HEK293 (cell line): Measurements from ENCODE around the gene DGKG.

Experiments used
- CTCF ChIA-PET: fragments of 350-600 bp; formaldehyde crosslinking; extraction: SDS; loops from one replicate; lab custom pipeline; 2021; ENCODE audit warnings: antibody characterized with exemption; lab: Yijun Ruan, JAX
- POLR2A ChIA-PET: fragments of 300-600 bp; formaldehyde crosslinking; extraction: SDS; loops from one replicate; lab custom pipeline; 2020; ENCODE audit warnings: antibody characterized with exemption, inconsistent platforms; lab: Yijun Ruan, JAX
- H3K27ac ChIP-seq: fragments of 200-500 bp; sonication (Bioruptor generic); 2 replicates; pipeline ENCODE4 v1.5.1; 2014; ENCODE audit warnings: low read depth, low read length, control low read depth, inconsistent platforms; ENCODE audit errors: extremely low read depth
- H3K36me3 ChIP-seq, 2 experiments: fragments of 200-500 bp in 1 of 2; sonication (Bioruptor generic) in 1 of 2; 1 replicate in 1 of 2; 2 replicates in 1 of 2; pipeline ENCODE4 v1.5.1; 2014 to 2017; ENCODE audit warnings: inconsistent platforms in 2 of 2, low read length in 2 of 2; ENCODE audit not compliant: control insufficient read depth in 2 of 2, insufficient read depth in 1 of 2
- H3K4me1 ChIP-seq: fragments of 200-500 bp; sonication (Bioruptor generic); 2 replicates; pipeline ENCODE4 v1.5.1; 2014; ENCODE audit warnings: mild to moderate bottlenecking, low read length, inconsistent platforms; ENCODE audit not compliant: control insufficient read depth, insufficient read depth
- H3K4me3 ChIP-seq: 2 replicates; pipeline ENCODE4 v1.5.1; 2011; ENCODE audit warnings: low read depth, mild to moderate bottlenecking, control low read depth, low read length, moderate library complexity
- H3K9me3 ChIP-seq: fragments of 200-500 bp; sonication (Bioruptor generic); 2 replicates; pipeline ENCODE4 v1.5.1; 2014; ENCODE audit warnings: low read depth, low read length, inconsistent platforms; ENCODE audit not compliant: control insufficient read depth, insufficient read depth
- BCL11A ChIP-seq: fragments of 450-650 bp; formaldehyde crosslinking; IDR thresholded peaks from 2 replicates; pipeline ENCODE4 v1.5.1; 2016; ENCODE audit warnings: low read depth, missing biosample characterization, missing genetic modification characterization
- KLF7 ChIP-seq: fragments of 450-650 bp; formaldehyde crosslinking; IDR thresholded peaks from 2 replicates; pipeline ENCODE4 v1.5.1; 2016; ENCODE audit warnings: missing biosample characterization, missing genetic modification characterization, borderline replicate concordance
- MZF1 ChIP-seq: fragments of 450-650 bp; formaldehyde crosslinking; IDR thresholded peaks from 2 replicates; pipeline ENCODE4 v1.5.1; 2017; ENCODE audit warnings: missing biosample characterization, missing genetic modification characterization, borderline replicate concordance
- PRDM1 ChIP-seq: fragments of 450-650 bp; formaldehyde crosslinking; IDR thresholded peaks from 2 replicates; pipeline ENCODE4; 2016; ENCODE audit warnings: missing biosample characterization, missing genetic modification characterization
- TRIM28 ChIP-seq: IDR thresholded peaks from 2 replicates; pipeline ENCODE4 v1.6.1; 2011; ENCODE audit warnings: low read length, control low read depth, borderline replicate concordance
- ZFP69B ChIP-seq: fragments of 450-650 bp; formaldehyde crosslinking; IDR thresholded peaks from 2 replicates; pipeline ENCODE4 v1.5.1; 2016; ENCODE audit warnings: missing biosample characterization, missing genetic modification characterization
- ZNF138 ChIP-seq: fragments of 450-650 bp; formaldehyde crosslinking; IDR thresholded peaks from 2 replicates; pipeline ENCODE4 v1.5.1; 2016; ENCODE audit warnings: missing biosample characterization, missing genetic modification characterization, borderline replicate concordance
- ZNF175 ChIP-seq: fragments of 450-650 bp; formaldehyde crosslinking; IDR thresholded peaks from 2 replicates; pipeline ENCODE4 v1.5.1; 2016; ENCODE audit warnings: missing biosample characterization, missing genetic modification characterization
- ZNF19 ChIP-seq: fragments of 450-650 bp; formaldehyde crosslinking; IDR thresholded peaks from 2 replicates; pipeline ENCODE4; 2016; ENCODE audit warnings: missing biosample characterization, missing genetic modification characterization, low read depth
- ZNF239 ChIP-seq: fragments of 450-650 bp; formaldehyde crosslinking; IDR thresholded peaks from 2 replicates; pipeline ENCODE4 v1.5.1; 2016; ENCODE audit warnings: missing biosample characterization, missing genetic modification characterization
- ZNF571 ChIP-seq: fragments of 450-650 bp; formaldehyde crosslinking; IDR thresholded peaks from 2 replicates; pipeline ENCODE4 v1.5.0; 2017; ENCODE audit warnings: missing biosample characterization, missing genetic modification characterization
- ZNF596 ChIP-seq: fragments of 450-650 bp; IDR thresholded peaks from 2 replicates; pipeline ENCODE4 v1.5.0; 2018; ENCODE audit warnings: missing biosample characterization, mild to moderate bottlenecking, missing genetic modification characterization, moderate library complexity
- TF ChIP-seq, protein P1 (sequence below): fragments of 450-650 bp; formaldehyde crosslinking; conservative IDR thresholded peaks from 2 replicates; pipeline ENCODE4 v1.5.1; 2016; ENCODE audit warnings: low read depth, missing biosample characterization, missing genetic modification characterization
- TF ChIP-seq, protein P2 (sequence below): fragments of 450-650 bp; formaldehyde crosslinking; IDR thresholded peaks from 2 replicates; pipeline ENCODE4 v1.5.1; 2016; ENCODE audit warnings: missing biosample characterization, missing genetic modification characterization, borderline replicate concordance
- TF ChIP-seq, protein P3 (sequence below): fragments of 450-650 bp; formaldehyde crosslinking; IDR thresholded peaks from 2 replicates; pipeline ENCODE4 v1.5.1; 2016; ENCODE audit warnings: missing biosample characterization, missing genetic modification characterization
- TF ChIP-seq, protein P4 (sequence below): fragments of 450-650 bp; formaldehyde crosslinking; IDR thresholded peaks from 2 replicates; pipeline ENCODE4 v1.5.1; 2016; ENCODE audit warnings: missing biosample characterization, missing genetic modification characterization, borderline replicate concordance
- TF ChIP-seq, protein P5 (sequence below): sonication (generic); formaldehyde crosslinking; IDR thresholded peaks from 2 replicates; pipeline ENCODE4 v1.8.1; 2022; ENCODE audit warnings: mild to moderate bottlenecking, moderate library complexity, missing genetic modification reagents
- TF ChIP-seq, protein P6 (sequence below): fragments of 450-650 bp; formaldehyde crosslinking; IDR thresholded peaks from 2 replicates; pipeline ENCODE4 v1.5.1; 2016; ENCODE audit warnings: missing biosample characterization, missing genetic modification characterization

The DGKG gene

DNA sequence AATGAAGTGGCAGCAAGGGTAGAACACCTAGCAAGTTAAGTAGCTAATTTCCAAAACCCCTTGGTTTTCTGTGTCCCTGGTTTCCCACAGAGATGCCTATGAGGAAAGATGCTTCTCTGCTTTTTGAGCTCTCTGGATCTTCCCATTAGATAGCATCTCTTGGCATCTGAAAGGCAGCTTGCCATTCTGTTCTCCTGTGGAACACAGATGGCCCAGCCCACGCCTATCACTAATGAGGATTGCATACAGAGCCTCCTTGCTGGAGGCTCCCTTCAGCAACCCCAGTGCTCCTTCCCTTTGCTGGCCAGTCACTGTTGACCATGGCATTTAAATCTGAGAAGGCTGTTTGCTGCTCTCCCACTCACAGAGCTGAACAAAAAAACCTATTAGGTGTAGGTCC, 218.8 kb downstream of the DGKG start (continued):
- TF ChIP-seq, protein P1, sequence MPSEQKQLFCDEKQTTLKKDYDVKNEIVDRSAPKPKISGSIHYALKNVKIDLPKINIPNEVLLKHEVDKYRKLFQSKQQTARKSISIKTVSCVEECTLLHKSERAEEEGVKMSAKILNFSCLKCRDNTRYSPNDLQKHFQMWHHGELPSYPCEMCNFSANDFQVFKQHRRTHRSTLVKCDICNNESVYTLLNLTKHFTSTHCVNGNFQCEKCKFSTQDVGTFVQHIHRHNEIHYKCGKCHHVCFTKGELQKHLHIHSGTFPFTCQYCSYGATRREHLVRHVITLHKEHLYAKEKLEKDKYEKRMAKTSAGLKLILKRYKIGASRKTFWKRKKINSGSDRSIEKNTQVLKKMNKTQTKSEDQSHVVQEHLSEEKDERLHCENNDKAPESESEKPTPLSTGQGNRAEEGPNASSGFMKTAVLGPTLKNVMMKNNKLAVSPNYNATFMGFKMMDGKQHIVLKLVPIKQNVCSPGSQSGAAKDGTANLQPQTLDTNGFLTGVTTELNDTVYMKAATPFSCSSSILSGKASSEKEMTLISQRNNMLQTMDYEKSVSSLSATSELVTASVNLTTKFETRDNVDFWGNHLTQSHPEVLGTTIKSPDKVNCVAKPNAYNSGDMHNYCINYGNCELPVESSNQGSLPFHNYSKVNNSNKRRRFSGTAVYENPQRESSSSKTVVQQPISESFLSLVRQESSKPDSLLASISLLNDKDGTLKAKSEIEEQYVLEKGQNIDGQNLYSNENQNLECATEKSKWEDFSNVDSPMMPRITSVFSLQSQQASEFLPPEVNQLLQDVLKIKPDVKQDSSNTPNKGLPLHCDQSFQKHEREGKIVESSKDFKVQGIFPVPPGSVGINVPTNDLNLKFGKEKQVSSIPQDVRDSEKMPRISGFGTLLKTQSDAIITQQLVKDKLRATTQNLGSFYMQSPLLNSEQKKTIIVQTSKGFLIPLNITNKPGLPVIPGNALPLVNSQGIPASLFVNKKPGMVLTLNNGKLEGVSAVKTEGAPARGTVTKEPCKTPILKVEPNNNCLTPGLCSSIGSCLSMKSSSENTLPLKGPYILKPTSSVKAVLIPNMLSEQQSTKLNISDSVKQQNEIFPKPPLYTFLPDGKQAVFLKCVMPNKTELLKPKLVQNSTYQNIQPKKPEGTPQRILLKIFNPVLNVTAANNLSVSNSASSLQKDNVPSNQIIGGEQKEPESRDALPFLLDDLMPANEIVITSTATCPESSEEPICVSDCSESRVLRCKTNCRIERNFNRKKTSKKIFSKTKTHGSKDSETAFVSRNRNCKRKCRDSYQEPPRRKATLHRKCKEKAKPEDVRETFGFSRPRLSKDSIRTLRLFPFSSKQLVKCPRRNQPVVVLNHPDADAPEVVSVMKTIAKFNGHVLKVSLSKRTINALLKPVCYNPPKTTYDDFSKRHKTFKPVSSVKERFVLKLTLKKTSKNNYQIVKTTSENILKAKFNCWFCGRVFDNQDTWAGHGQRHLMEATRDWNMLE (tag by site-specific recombination) = no peak
- TF ChIP-seq, all 188 proteins: peak for 0

DNA sequence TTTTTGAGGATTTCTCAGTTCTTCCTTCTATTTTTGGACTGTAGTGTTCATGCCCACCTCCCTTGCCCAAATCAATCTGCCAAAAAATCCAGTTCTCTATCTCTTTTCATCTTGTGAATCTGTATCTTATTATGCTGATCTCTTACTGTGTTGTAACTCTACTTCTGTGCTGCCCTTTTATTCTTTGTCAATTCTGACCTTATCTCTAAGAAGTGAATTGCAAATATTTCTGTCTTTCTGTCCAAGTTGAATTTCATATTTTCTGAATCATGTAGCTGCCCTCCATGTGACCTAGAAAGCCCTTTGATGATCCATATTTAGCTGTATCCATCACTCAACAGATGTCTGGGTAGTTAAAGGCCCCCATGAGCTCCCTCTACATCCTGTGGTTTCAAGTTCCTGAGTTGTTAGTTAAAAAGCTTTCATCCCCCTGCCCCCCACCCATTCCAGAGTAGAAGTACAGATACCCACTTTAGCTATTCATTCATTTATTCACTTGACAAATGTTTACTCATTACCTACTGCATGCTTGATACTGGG, 219.6 kb downstream of the DGKG start:
- ChIA-PET POLR2A (interaction anchor here (0.6 kb wide), 1 partner anchor 35 kb away, joined by 4 read pairs; no protein-coding TSS in a partner anchor), CTCF (interaction anchor here (0.8 to 1.4 kb wide), 2 partner anchors 9 to 394 kb away, joined by 3 read pairs; no protein-coding TSS in a partner anchor)
- Histone ChIP-seq H3K9me3 (no peaks in the 10 kb centered on the region), H3K27ac (no peak overlapping the region), H3K36me3 (no peaks in the 10 kb centered on the region), H3K4me3 (no peak overlapping the region), H3K4me1 (no peaks in the 10 kb centered on the region)
- TF ChIP-seq ZNF239 (no peak), ZFP69B (tag by site-specific recombination) (no peak), ZNF571 (no peak), ZNF138 (tag by site-specific recombination) (no peak), MZF1 (tag by site-specific recombination) (no peak), BCL11A (tag by site-specific recombination) (no peak), KLF7 (no peak), ZNF596 (tag by site-specific recombination) (no peak), ZNF19 (tag by site-specific recombination) (no peak), TRIM28 (no peak), ZNF175 (tag by site-specific recombination) (no peak), PRDM1 (tag by site-specific recombination) (no peak)
- TF ChIP-seq, protein P2, sequence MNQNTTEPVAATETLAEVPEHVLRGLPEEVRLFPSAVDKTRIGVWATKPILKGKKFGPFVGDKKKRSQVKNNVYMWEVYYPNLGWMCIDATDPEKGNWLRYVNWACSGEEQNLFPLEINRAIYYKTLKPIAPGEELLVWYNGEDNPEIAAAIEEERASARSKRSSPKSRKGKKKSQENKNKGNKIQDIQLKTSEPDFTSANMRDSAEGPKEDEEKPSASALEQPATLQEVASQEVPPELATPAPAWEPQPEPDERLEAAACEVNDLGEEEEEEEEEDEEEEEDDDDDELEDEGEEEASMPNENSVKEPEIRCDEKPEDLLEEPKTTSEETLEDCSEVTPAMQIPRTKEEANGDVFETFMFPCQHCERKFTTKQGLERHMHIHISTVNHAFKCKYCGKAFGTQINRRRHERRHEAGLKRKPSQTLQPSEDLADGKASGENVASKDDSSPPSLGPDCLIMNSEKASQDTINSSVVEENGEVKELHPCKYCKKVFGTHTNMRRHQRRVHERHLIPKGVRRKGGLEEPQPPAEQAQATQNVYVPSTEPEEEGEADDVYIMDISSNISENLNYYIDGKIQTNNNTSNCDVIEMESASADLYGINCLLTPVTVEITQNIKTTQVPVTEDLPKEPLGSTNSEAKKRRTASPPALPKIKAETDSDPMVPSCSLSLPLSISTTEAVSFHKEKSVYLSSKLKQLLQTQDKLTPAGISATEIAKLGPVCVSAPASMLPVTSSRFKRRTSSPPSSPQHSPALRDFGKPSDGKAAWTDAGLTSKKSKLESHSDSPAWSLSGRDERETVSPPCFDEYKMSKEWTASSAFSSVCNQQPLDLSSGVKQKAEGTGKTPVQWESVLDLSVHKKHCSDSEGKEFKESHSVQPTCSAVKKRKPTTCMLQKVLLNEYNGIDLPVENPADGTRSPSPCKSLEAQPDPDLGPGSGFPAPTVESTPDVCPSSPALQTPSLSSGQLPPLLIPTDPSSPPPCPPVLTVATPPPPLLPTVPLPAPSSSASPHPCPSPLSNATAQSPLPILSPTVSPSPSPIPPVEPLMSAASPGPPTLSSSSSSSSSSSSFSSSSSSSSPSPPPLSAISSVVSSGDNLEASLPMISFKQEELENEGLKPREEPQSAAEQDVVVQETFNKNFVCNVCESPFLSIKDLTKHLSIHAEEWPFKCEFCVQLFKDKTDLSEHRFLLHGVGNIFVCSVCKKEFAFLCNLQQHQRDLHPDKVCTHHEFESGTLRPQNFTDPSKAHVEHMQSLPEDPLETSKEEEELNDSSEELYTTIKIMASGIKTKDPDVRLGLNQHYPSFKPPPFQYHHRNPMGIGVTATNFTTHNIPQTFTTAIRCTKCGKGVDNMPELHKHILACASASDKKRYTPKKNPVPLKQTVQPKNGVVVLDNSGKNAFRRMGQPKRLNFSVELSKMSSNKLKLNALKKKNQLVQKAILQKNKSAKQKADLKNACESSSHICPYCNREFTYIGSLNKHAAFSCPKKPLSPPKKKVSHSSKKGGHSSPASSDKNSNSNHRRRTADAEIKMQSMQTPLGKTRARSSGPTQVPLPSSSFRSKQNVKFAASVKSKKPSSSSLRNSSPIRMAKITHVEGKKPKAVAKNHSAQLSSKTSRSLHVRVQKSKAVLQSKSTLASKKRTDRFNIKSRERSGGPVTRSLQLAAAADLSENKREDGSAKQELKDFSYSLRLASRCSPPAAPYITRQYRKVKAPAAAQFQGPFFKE (tag by site-specific recombination) = no peak
- TF ChIP-seq, protein P3, sequence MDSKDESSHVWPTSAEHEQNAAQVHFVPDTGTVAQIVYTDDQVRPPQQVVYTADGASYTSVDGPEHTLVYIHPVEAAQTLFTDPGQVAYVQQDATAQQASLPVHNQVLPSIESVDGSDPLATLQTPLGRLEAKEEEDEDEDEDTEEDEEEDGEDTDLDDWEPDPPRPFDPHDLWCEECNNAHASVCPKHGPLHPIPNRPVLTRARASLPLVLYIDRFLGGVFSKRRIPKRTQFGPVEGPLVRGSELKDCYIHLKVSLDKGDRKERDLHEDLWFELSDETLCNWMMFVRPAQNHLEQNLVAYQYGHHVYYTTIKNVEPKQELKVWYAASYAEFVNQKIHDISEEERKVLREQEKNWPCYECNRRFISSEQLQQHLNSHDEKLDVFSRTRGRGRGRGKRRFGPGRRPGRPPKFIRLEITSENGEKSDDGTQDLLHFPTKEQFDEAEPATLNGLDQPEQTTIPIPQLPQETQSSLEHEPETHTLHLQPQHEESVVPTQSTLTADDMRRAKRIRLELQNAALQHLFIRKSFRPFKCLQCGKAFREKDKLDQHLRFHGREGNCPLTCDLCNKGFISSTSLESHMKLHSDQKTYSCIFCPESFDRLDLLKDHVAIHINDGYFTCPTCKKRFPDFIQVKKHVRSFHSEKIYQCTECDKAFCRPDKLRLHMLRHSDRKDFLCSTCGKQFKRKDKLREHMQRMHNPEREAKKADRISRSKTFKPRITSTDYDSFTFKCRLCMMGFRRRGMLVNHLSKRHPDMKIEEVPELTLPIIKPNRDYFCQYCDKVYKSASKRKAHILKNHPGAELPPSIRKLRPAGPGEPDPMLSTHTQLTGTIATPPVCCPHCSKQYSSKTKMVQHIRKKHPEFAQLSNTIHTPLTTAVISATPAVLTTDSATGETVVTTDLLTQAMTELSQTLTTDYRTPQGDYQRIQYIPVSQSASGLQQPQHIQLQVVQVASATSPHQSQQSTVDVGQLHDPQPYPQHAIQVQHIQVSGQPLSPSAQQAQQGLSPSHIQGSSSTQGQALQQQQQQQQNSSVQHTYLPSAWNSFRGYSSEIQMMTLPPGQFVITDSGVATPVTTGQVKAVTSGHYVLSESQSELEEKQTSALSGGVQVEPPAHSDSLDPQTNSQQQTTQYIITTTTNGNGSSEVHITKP (tag by site-specific recombination) = no peak
- TF ChIP-seq, protein P4, sequence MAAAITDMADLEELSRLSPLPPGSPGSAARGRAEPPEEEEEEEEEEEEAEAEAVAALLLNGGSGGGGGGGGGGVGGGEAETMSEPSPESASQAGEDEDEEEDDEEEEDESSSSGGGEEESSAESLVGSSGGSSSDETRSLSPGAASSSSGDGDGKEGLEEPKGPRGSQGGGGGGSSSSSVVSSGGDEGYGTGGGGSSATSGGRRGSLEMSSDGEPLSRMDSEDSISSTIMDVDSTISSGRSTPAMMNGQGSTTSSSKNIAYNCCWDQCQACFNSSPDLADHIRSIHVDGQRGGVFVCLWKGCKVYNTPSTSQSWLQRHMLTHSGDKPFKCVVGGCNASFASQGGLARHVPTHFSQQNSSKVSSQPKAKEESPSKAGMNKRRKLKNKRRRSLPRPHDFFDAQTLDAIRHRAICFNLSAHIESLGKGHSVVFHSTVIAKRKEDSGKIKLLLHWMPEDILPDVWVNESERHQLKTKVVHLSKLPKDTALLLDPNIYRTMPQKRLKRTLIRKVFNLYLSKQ = no peak
- TF ChIP-seq, protein P5, sequence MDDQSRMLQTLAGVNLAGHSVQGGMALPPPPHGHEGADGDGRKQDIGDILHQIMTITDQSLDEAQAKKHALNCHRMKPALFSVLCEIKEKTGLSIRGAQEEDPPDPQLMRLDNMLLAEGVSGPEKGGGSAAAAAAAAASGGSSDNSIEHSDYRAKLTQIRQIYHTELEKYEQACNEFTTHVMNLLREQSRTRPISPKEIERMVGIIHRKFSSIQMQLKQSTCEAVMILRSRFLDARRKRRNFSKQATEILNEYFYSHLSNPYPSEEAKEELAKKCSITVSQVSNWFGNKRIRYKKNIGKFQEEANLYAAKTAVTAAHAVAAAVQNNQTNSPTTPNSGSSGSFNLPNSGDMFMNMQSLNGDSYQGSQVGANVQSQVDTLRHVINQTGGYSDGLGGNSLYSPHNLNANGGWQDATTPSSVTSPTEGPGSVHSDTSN (CRISPR knock-in tag) = no peak
- TF ChIP-seq, protein P6, sequence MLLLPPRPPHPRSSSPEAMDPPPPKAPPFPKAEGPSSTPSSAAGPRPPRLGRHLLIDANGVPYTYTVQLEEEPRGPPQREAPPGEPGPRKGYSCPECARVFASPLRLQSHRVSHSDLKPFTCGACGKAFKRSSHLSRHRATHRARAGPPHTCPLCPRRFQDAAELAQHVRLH (tag by site-specific recombination) = no peak
